Cardiac muscle cell (in vitro differentiated cells and primary cell): Measurements from ENCODE around the gene PGGHG. TPM values are rescaled to one million over a fixed set of nuclear protein-coding genes. Genes with fewer than 3 reads are reported as not detected.

Source experiments
- DNase-seq, 2 donors: peaks; one replicate each; pipeline versions ENCODE4 v3.0.0 to v3.0.0-alpha.2; 2010 to 2017; ENCODE audit warnings: low read depth in 1 of 2, low spot score in 1 of 2
- H3K27ac ChIP-seq: fragments of 200-600 bp; sonication (generic); 2 replicates; pipeline ENCODE4 v1.5.1; 2016
- H3K27me3 ChIP-seq: fragments of 200-600 bp; sonication (generic); 2 replicates; pipeline ENCODE4 v1.6.0; 2016; ENCODE audit warnings: control low read depth
- H3K36me3 ChIP-seq: fragments of 200-600 bp; sonication (generic); 2 replicates; pipeline ENCODE4 v1.5.1; 2016; ENCODE audit warnings: control low read depth
- H3K4me1 ChIP-seq: fragments of 200-600 bp; sonication (generic); 2 replicates; pipeline ENCODE4 v1.8.1; 2017; ENCODE audit warnings: low read depth, mild to moderate bottlenecking, mixed run types
- H3K4me3 ChIP-seq: fragments of 200-600 bp; sonication (generic); 2 replicates; pipeline ENCODE4 v1.5.1; 2016; ENCODE audit warnings: mild to moderate bottlenecking
- H3K9me3 ChIP-seq: fragments of 200-600 bp; sonication (generic); 2 replicates; pipeline ENCODE4 v1.5.1; 2017; ENCODE audit warnings: low read depth, mild to moderate bottlenecking, control low read depth
- CTCF ChIP-seq: IDR thresholded peaks from 2 replicates; pipeline ENCODE4 v1.5.1; 2012; ENCODE audit warnings: low read depth, mild to moderate bottlenecking, low read length
- polyA plus RNA-seq: library from polyadenylated mRNA; unstranded; fragments of >200 nt; fragmentation: Nextera tagmentation; extraction: Ambion mirVana; gene quantifications from 2 replicates; pipeline ENCODE4 v1.2.1, GENCODE V29; 2016
- total RNA-seq: library from RNA; depleted of rRNA; stranded (reverse); fragments of >200 nt; gene quantifications from 2 replicates; pipeline ENCODE4 v1.2.3, GENCODE V29; 2016

PGGHG gene
- total and polyA plus RNA-seq, 2 experiments from 2014 or later: 33.1 to 88.7 TPM

GRCh38 chr11:250274-250673, 38.7 kb upstream of the PGGHG start:
- H3K27me3 ChIP-seq: no peaks in the 10 kb centered on the region
- H3K4me1 ChIP-seq: no peaks in the 10 kb centered on the region
- no peaks in the 10 kb centered on the region for H3K9me3 ChIP-seq
- TF ChIP-seq CTCF: no peak
- no peak overlapping the region for H3K27ac ChIP-seq
- H3K4me3 ChIP-seq: no peak overlapping the region
- DNase-seq: no peak
- peaks cover 48% of the 10 kb centered on the region for H3K36me3 ChIP-seq

DNA sequence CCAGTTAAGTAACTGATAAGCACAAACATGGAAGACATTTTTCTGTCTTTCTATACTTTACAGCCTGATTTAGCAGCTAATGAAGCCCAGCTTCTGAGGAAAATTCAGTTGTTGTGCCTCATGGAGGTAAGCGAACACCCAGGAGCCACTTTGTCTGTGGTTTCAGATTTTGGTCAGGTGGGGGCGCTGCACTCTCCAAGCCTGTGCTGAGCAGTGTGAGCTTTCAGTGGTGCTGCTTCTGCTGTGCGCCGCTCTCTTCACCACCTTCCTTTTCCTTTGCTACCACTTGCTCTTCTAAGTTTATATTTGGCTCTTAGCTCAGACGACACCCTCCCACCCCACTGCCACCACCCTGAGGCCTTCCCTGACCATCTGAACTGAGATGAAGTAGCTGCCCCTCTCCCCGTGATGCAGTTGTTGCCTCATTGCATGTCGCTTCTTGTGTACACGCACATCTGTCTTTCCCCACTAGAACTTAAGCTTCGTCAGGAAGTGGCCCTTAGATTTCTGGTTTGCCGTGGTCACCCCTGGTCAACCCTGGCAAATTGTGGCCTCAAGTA, 38.1 kb upstream of the PGGHG start:
- H3K4me3 ChIP-seq: no peak overlapping the region
- peak; percentile 68 to 71 for DNase-seq
- TF ChIP-seq CTCF: peak; percentile 67
- no peaks in the 10 kb centered on the region for H3K27me3 ChIP-seq
- H3K27ac ChIP-seq: no peak overlapping the region
- peaks cover 47% of the 10 kb centered on the region for H3K36me3 ChIP-seq
- no peaks in the 10 kb centered on the region for H3K9me3 ChIP-seq
- no peaks in the 10 kb centered on the region for H3K4me1 ChIP-seq

DNA sequence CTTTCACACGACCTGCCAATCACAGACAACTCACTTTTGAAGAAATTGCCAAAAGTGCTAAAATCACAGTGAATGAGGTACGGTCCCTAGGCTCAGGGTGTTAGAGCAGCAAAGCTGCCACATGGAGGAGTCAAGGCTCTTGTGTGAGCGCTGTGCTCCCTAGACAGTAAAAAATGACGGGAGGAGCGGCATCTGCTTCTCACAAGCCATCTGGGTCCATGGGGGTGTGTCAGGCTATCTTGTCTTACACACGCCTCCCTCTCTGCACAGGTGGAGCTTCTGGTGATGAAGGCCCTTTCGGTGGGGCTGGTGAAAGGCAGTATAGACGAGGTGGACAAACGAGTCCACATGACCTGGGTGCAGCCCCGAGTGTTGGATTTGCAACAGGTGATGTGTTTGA, 37.4 kb upstream of the PGGHG start:
- TF ChIP-seq CTCF: no peak
- DNase-seq: no peak
- no peaks in the 10 kb centered on the region for H3K4me1 ChIP-seq
- no peak overlapping the region for H3K4me3 ChIP-seq
- no peak overlapping the region for H3K27ac ChIP-seq
- H3K27me3 ChIP-seq: no peaks in the 10 kb centered on the region
- H3K36me3 ChIP-seq: peaks cover 47% of the 10 kb centered on the region
- H3K9me3 ChIP-seq: no peaks in the 10 kb centered on the region

GRCh38 chr11:252666-253065, 36.3 kb upstream of the PGGHG start:
- no peak for TF ChIP-seq CTCF
- H3K9me3 ChIP-seq: no peaks in the 10 kb centered on the region
- DNase-seq: no peak
- H3K27me3 ChIP-seq: no peaks in the 10 kb centered on the region
- H3K27ac ChIP-seq: no peak overlapping the region
- no peak overlapping the region for H3K4me3 ChIP-seq
- H3K36me3 ChIP-seq: peaks cover 40% of the 10 kb centered on the region
- H3K4me1 ChIP-seq: peaks cover 5% of the 10 kb centered on the region

DNA sequence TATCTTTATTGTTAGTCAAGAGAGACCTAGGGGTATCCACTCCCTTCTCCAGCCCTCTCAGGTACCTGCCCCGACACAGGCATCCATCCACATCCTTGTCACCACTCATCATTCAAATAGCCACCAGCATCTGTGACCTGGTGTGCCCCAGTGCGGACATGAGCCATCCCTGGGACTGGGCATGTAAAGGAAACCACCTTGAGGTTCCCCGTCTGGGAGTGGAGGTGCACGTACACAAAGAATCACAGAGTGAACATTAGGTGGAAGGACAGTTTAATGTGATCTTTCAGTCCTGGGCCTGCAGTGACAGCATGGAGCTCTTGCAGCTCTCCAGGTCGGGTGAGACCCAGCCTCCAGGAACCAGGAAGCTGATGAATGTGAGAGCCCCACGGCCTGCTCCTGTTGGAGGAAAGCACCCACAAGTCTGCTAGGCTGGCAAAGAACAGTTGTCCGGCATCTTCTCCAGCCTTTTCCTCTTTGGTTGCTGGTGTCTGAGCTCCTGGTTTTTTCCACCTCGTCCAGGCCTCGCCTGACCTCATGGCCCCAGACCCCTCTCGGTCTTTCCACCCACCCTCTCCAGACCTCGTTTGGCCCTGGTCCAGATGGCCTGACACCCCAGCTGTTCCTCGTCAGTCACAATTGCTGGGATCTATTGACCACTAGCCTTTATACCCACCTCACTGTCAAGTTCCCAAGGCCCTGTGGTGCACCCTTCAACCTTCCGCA, 35.6 kb upstream of the PGGHG start:
- Histone ChIP-seq H3K27ac (no peak overlapping the region), H3K4me3 (no peak overlapping the region), H3K4me1 (peaks cover 5% of the 10 kb centered on the region), H3K36me3 (peaks cover 33% of the 10 kb centered on the region), H3K9me3 (no peaks in the 10 kb centered on the region), H3K27me3 (no peaks in the 10 kb centered on the region)
- TF ChIP-seq CTCF: no peak
- no peak for DNase-seq
